Body of pancreas (tissue), 4 donors: ENCODE measurements around the gene CRABP1. TPM values are rescaled to one million over a fixed set of nuclear protein-coding genes. Genes with fewer than 3 reads are reported as not detected.

ENCODE experiments used
- ATAC-seq: fragments of 150-250 bp; one replicate; pipeline ENCODE4 v1.9.1; 2016
- DNase-seq, 4 donors: peaks; one replicate each; pipeline ENCODE4 v3.0.0-alpha.2; 2019
- H3K27ac ChIP-seq, 4 donors: fragments of 200-600 bp; sonication (generic); 1 replicate in 3 of 4; 2 replicates in 1 of 4; pipeline versions ENCODE4 v1.5.1 to v1.6.1; 2016 to 2019; ENCODE audit warnings: mild to moderate bottlenecking in 1 of 4, mixed read lengths in 1 of 4, moderate library complexity in 1 of 4
- H3K27me3 ChIP-seq, 2 donors: fragments of 200-600 bp; sonication (generic); one replicate each; pipeline ENCODE4 v1.6.0; 2016; ENCODE audit warnings: mild to moderate bottlenecking in 1 of 2
- H3K36me3 ChIP-seq, 2 donors: fragments of 200-600 bp; sonication (generic); replicated peaks in 1 of 2; 2 replicates each; pipeline ENCODE4 v1.5.1; 2016; ENCODE audit warnings: low read depth in 2 of 2; ENCODE audit not compliant: insufficient read depth in 1 of 2
- H3K4me1 ChIP-seq: fragments of 200-600 bp; sonication (generic); one replicate; pipeline ENCODE4 v1.6.0; 2016
- H3K4me3 ChIP-seq, 2 donors: fragments of 200-600 bp; sonication (generic); 1 replicate in 1 of 2; 2 replicates in 1 of 2; pipeline ENCODE4 v1.5.1; 2016 to 2019
- H3K9me3 ChIP-seq, 3 donors: fragments of 200-600 bp; sonication (generic); 1 replicate in 2 of 3; 2 replicates in 1 of 3; pipeline ENCODE4 v1.5.1; 2016
- POLR2A ChIP-seq, 3 donors: fragments of 450-650 bp; IDR thresholded peaks; one replicate each; pipeline ENCODE4 v1.6.1; 2016; ENCODE audit warnings: antibody characterized with exemption in 3 of 3, mild to moderate bottlenecking in 2 of 3
- WGBS, 2 donors: methylation state at CpG; one replicate each; pipeline ENCODE4 v1.1.5; 2017; 5-methylcytosine and 5-hydroxymethylcytosine counted together
- intact Hi-C: fragments of 100-400 bp; cut with DNase I; formaldehyde crosslinking; loops from one replicate; pipeline ENCODE4 v1.15.1; 2023
- total RNA-seq, 2 donors: library from RNA; depleted of rRNA; stranded (reverse); fragments of >200 nt; gene quantifications; one replicate each; pipeline ENCODE4 v1.1.0, GENCODE V29; 2016
- TF ChIP-seq, protein P1 (sequence below), 7 experiments: fragments of 450-650 bp in 4 of 7; fragments of 200-600 bp in 3 of 7; sonication (generic) in 3 of 7; IDR thresholded peaks; one replicate each; pipeline ENCODE4 v1.5.1; 2016 to 2019; ENCODE audit warnings: antibody characterized with exemption in 7 of 7

The CRABP1 gene
- total RNA-seq, 2 donors from 2014 or later: 1.6 TPM; not detected in 1

DNA sequence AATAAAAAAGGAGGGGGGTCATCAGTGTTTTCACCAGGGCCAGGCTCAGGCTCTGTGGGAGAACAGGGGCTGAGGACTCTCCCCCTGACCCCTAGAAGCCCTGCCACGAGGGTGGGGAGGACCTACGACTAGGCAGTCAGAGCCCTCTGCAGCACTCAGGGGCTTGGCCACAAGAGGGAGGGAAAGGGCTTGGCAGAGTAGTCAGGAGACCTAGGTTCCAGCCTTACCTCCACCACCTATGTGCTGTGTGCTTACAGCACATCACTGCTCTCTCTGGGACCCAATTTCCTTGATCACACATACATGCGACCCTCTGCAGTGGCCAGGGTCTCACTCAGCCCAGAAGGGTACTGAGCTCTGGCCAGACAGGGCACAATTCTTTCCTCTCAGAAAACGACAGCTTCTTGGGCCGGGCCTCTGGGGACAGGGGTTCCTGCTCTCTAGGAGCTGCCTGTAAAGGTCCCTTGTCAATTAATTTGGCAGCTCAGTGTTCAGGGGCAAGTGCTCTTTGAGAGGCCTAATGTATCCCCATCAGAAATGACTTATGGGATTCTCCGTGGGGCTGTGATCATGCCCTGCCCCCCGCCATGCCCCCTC is 24.4 kb upstream of the CRABP1 start:
- Histone ChIP-seq H3K4me3 (no peak overlapping the region), H3K36me3 (no peaks in the 10 kb centered on the region), H3K27ac (no peak overlapping the region), H3K9me3 (no peaks in the 10 kb centered on the region), H3K4me1 (no peaks in the 10 kb centered on the region), H3K27me3 (no peaks in the 10 kb centered on the region)
- 63 to 76% methylated on average over 4 to 7 of the region's 7 CpGs for WGBS, 2 donors
- TF ChIP-seq, protein P1, sequence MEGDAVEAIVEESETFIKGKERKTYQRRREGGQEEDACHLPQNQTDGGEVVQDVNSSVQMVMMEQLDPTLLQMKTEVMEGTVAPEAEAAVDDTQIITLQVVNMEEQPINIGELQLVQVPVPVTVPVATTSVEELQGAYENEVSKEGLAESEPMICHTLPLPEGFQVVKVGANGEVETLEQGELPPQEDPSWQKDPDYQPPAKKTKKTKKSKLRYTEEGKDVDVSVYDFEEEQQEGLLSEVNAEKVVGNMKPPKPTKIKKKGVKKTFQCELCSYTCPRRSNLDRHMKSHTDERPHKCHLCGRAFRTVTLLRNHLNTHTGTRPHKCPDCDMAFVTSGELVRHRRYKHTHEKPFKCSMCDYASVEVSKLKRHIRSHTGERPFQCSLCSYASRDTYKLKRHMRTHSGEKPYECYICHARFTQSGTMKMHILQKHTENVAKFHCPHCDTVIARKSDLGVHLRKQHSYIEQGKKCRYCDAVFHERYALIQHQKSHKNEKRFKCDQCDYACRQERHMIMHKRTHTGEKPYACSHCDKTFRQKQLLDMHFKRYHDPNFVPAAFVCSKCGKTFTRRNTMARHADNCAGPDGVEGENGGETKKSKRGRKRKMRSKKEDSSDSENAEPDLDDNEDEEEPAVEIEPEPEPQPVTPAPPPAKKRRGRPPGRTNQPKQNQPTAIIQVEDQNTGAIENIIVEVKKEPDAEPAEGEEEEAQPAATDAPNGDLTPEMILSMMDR (IDR thresholded peaks at IDR 0.05): no peak
- no peak for TF ChIP-seq POLR2A (IDR thresholded peaks at IDR 0.05)
- ATAC-seq (no peak), DNase-seq (no peak)
- intact Hi-C loops: no loop called here

DNA sequence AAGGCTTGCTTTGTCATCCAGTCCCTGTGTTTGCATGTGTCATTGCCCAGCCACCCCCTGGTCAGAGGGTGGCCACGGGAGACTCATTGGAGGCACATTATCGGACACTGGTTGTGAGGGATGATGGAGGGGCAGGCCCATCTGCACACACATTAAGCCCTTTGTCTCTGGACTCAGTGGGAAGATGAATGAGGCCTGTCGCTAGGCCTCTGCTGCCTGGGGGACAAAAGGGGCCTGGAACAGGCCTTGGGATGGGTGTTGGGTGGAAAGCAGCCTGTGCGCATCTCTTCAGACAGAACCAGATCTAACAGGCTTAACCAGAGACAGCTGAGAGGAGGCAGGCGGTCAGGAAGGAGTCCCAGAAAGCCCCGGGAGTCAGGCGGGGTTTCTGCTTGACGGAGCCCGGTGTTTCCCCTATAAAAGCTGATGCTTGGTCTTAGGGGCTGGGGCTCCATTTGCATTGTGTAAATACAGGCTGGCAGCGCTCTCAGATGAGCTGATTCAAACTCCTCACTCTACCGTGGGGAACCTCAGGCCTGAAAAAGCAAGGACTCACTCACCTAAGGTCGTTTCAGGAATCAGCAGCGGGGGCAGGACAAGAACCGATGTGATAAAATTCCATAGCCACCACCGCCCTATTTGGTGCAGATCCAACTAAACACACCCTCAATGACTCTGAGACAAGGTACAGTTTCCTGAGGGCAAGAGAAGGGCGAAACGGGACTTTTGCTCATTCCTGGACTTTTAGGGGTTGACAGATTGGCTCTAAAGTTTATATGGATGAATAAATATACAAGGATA is 23.7 kb upstream of the CRABP1 start:
- no peak for TF ChIP-seq POLR2A (IDR thresholded peaks at IDR 0.05)
- TF ChIP-seq, protein P1 (IDR thresholded peaks at IDR 0.05): no peak
- H3K9me3 ChIP-seq: no peaks in the 10 kb centered on the region
- no peaks in the 10 kb centered on the region for H3K36me3 ChIP-seq
- no peak overlapping the region for H3K4me3 ChIP-seq
- H3K4me1 ChIP-seq: no peaks in the 10 kb centered on the region
- ATAC-seq (no peak), DNase-seq (no peak)
- WGBS, 2 donors: 43 to 62% methylated on average over 7 to 17 of the region's 17 CpGs
- no peak overlapping the region for H3K27ac ChIP-seq
- intact Hi-C loops: no loop called here
- no peaks in the 10 kb centered on the region for H3K27me3 ChIP-seq

DNA sequence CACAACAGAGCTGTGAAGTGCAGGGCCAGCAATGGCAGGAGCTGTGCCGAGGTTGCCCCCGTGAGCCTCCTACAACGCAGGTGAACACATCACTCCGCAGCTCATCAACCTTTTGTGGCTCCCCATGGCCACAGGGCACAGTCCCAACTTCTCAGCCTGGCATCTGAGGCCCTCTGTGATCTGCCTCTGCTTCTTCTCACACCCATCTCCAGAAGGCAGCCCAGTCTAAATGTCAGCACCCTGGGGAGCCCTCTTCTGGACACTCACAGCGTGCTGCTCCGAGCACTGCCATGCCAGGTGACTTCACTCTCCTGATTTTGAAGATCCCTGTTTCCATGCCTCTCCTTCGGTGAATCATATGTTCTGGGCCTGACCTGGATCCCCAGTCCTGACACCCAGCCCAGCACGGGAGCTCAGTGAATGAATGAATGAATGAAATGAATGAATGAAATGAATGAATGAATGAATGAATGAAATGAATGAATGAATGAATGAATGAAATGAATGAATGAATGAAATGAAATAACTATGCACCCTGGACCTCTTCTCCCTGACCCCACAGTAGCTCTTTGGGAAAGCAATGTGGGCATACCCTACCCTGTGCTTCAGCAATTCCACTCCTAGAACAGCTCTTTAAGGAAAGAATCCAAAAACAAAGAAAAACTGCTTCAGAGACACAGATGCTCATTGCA is 22.9 kb upstream of the CRABP1 start:
- Histone ChIP-seq H3K36me3 (no peaks in the 10 kb centered on the region), H3K4me1 (no peaks in the 10 kb centered on the region), H3K4me3 (no peak overlapping the region), H3K27ac (no peak overlapping the region), H3K27me3 (no peaks in the 10 kb centered on the region), H3K9me3 (no peaks in the 10 kb centered on the region)
- DNase-seq (no peak), ATAC-seq (no peak)
- 76 to 78% methylated on average over 8 of the region's 8 CpGs for WGBS, 2 donors
- TF ChIP-seq POLR2A (IDR thresholded peaks at IDR 0.05): no peak
- TF ChIP-seq, protein P1 (IDR thresholded peaks at IDR 0.05): no peak
- intact Hi-C loops: no loop called here

DNA sequence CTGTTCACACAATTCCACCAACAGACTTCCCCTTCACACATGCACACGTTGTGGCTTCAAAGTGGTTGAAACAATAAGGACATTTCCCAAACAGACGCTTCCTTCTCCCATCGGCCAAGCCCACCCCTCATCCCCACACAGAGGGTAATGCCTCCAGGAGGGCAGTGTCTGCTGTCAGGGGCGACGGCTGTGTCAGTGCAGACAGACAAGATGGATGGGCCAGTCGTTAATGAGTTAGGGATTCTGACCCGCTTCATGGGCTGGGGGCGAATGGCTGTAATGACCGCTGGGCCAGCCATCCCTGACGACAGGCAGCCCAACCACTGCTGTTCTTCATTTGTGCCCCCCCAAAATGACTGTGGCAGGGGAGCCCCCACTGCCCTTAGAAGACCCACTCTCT is 20.6 kb upstream of the CRABP1 start:
- no peaks in the 10 kb centered on the region for H3K36me3 ChIP-seq
- whole genome bisulfite sequencing, 2 donors: 52 to 70% methylated on average over 8 to 10 of the region's 10 CpGs
- intact Hi-C loops: no loop called here
- no peak overlapping the region for H3K27ac ChIP-seq
- no peak overlapping the region for H3K4me3 ChIP-seq
- ATAC-seq: no peak
- H3K27me3 ChIP-seq: no peaks in the 10 kb centered on the region
- DNase-seq: no peak
- H3K9me3 ChIP-seq: no peaks in the 10 kb centered on the region
- TF ChIP-seq, protein P1 (IDR thresholded peaks at IDR 0.05): no peak
- no peak for TF ChIP-seq POLR2A (IDR thresholded peaks at IDR 0.05)
- H3K4me1 ChIP-seq: no peaks in the 10 kb centered on the region
